HEK293T (cell line): Measurements from ENCODE around the gene KIR2DL3.
"Not testable (repeated sequence)": the region's sequence is repeated elsewhere in the genome, so short reads cannot be mapped to it uniquely, and the experiment has no call there.

ENCODE experiments used
- CTCF ChIA-PET: fragments of 350-600 bp; formaldehyde crosslinking; extraction: SDS; loops from one replicate; lab custom pipeline; 2021; ENCODE audit warnings: antibody characterized with exemption, inconsistent platforms; lab: Yijun Ruan, JAX
- POLR2A ChIA-PET: fragments of 350-600 bp; formaldehyde crosslinking; extraction: SDS; loops from one replicate; lab custom pipeline; 2020; ENCODE audit warnings: antibody characterized with exemption, inconsistent platforms; lab: Yijun Ruan, JAX
- DNase-seq: peaks from one replicate; pipeline ENCODE4 v3.0.0; 2012; ENCODE audit warnings: mixed read lengths; ENCODE audit errors: extremely low spot score
- ARNT ChIP-seq: fragments of 450-650 bp; IDR thresholded peaks from 2 replicates; pipeline ENCODE4 v1.6.1; 2017; ENCODE audit warnings: mild to moderate bottlenecking
- CTBP1 ChIP-seq: fragments of 450-650 bp; IDR thresholded peaks from 2 replicates; pipeline ENCODE4 v1.6.1; 2016; ENCODE audit warnings: borderline replicate concordance
- FOXA1 ChIP-seq: fragments of 450-650 bp; IDR thresholded peaks from 2 replicates; pipeline ENCODE4 v1.6.1; 2016; ENCODE audit warnings: mild to moderate bottlenecking
- FOXK2 ChIP-seq: fragments of 450-650 bp; IDR thresholded peaks from 2 replicates; pipeline ENCODE4 v1.6.1; 2016; ENCODE audit warnings: mild to moderate bottlenecking
- FOXM1 ChIP-seq: fragments of 450-650 bp; IDR thresholded peaks from 2 replicates; pipeline ENCODE4 v1.6.1; 2017; ENCODE audit warnings: mild to moderate bottlenecking, borderline replicate concordance
- HDGF ChIP-seq: fragments of 450-650 bp; IDR thresholded peaks from 2 replicates; pipeline ENCODE4 v1.6.1; 2017; ENCODE audit warnings: antibody characterized with exemption, borderline replicate concordance
- LEF1 ChIP-seq: fragments of 450-650 bp; IDR thresholded peaks from 2 replicates; pipeline ENCODE4 v1.6.1; 2017; ENCODE audit warnings: mild to moderate bottlenecking, borderline replicate concordance
- NFRKB ChIP-seq: fragments of 450-650 bp; IDR thresholded peaks from 2 replicates; pipeline ENCODE4 v1.6.1; 2016; ENCODE audit warnings: mild to moderate bottlenecking, moderate library complexity

Gene KIR2DL3

GRCh38 chr19:54738715-54739114 lies 402 bp downstream of the KIR2DL3 start:
- ChIA-PET POLR2A (no interaction called here), CTCF (no interaction called here)
- no peak for TF ChIP-seq HDGF
- TF ChIP-seq LEF1, result no peak
- no peak for DNase-seq

- DNase-seq, result no peak
- TF ChIP-seq ARNT, result no peak
- no peak for TF ChIP-seq NFRKB
- no peak for TF ChIP-seq FOXM1
- TF ChIP-seq CTBP1, result no peak
- TF ChIP-seq FOXK2, result no peak
- no peak for TF ChIP-seq FOXA1
- POLR2A ChIA-PET, result no interaction called here
- CTCF ChIA-PET, result no interaction called here
Measured at GRCh38 chr19:54739587-54740497, 1.5 kb downstream of the KIR2DL3 start.

- CTCF ChIA-PET, DNase-seq, POLR2A ChIA-PET: not testable (repeated sequence)
Measured at GRCh38 chr19:54741950-54742349, 3.6 kb downstream of the KIR2DL3 start.

GRCh38 chr19:54744080-54744479 lies 5.8 kb downstream of the KIR2DL3 start:
- DNase-seq, CTCF ChIA-PET, POLR2A ChIA-PET: not testable (repeated sequence)

- DNase-seq, POLR2A ChIA-PET: not testable (repeated sequence)
Measured at GRCh38 chr19:54747614-54748322, 9.5 kb downstream of the KIR2DL3 start.

GRCh38 chr19:54750276-54750675 lies 12.0 kb downstream of the KIR2DL3 start:
- DNase-seq, CTCF ChIA-PET, POLR2A ChIA-PET: not testable (repeated sequence)

More at GRCh38 chr19:54747614-54748322, 9.5 kb downstream of the KIR2DL3 start:
- CTCF ChIA-PET, result not testable (repeated sequence)

- CTCF ChIA-PET, DNase-seq, POLR2A ChIA-PET: not testable (repeated sequence)
Measured at GRCh38 chr19:54756204-54757110, 18.1 kb downstream of the KIR2DL3 start.

- DNase-seq, CTCF ChIA-PET, POLR2A ChIA-PET: not testable (repeated sequence)
Measured at GRCh38 chr19:54758577-54758976, 20.3 kb downstream of the KIR2DL3 start.

- POLR2A ChIA-PET, DNase-seq, CTCF ChIA-PET: not testable (repeated sequence)
Measured at GRCh38 chr19:54764219-54764618, 25.9 kb downstream of the KIR2DL3 start.

GRCh38 chr19:54766464-54766863 lies 28.2 kb downstream of the KIR2DL3 start:
- POLR2A ChIA-PET, CTCF ChIA-PET: not testable (repeated sequence)

GRCh38 chr19:54769646-54770045 lies 31.3 kb downstream of the KIR2DL3 start, which contains the start of gene KIR2DL1:
KIR2DL1 (plus strand) TSS chr19:54769793; CDS start chr19:54769851, 58 bp downstream.
- CTCF ChIA-PET, POLR2A ChIA-PET, DNase-seq: not testable (repeated sequence)

More at GRCh38 chr19:54766464-54766863, 28.2 kb downstream of the KIR2DL3 start:
- DNase-seq, result not testable (repeated sequence)

GRCh38 chr19:54770511-54770910 lies 32.2 kb downstream of the KIR2DL3 start:
- DNase-seq, POLR2A ChIA-PET, CTCF ChIA-PET: not testable (repeated sequence)

GRCh38 chr19:54771018-54771960 lies 33.0 kb downstream of the KIR2DL3 start:
- DNase-seq, POLR2A ChIA-PET, CTCF ChIA-PET: not testable (repeated sequence)

- POLR2A ChIA-PET, DNase-seq, CTCF ChIA-PET: not testable (repeated sequence)
Measured at GRCh38 chr19:54772666-54773065, 34.4 kb downstream of the KIR2DL3 start.
